ENCODE measurements around the gene NPR2.

Gene NPR2

GRCh38 chr9:35766997-35767396 lies 24.4 kb upstream of the NPR2 start:
- no peak for DNase-seq

GRCh38 chr9:35767458-35767857 lies 23.9 kb upstream of the NPR2 start:
- no peak for DNase-seq

GRCh38 chr9:35769763-35770162 lies 21.6 kb upstream of the NPR2 start:
- DNase-seq = no peak

GRCh38 chr9:35771075-35771433 lies 20.3 kb upstream of the NPR2 start:
- no peak for DNase-seq

GRCh38 chr9:35771534-35771933 lies 19.9 kb upstream of the NPR2 start:
- no peak for DNase-seq

- DNase-seq = no peak
Measured at GRCh38 chr9:35771943-35772342, 19.4 kb upstream of the NPR2 start.

- DNase-seq = peak; percentile 24
Measured at GRCh38 chr9:35774907-35775635, 16.3 kb upstream of the NPR2 start.

GRCh38 chr9:35776018-35776417 lies 15.4 kb upstream of the NPR2 start:
- no peak for DNase-seq

GRCh38 chr9:35778496-35778895 lies 12.9 kb upstream of the NPR2 start:
- no peak for DNase-seq

- DNase-seq = no peak
Measured at GRCh38 chr9:35781066-35781465, 10.3 kb upstream of the NPR2 start.

GRCh38 chr9:35783418-35783817 lies 8.0 kb upstream of the NPR2 start:
- no peak for DNase-seq

GRCh38 chr9:35789541-35789940 lies 1.9 kb upstream of the NPR2 start:
- DNase-seq = no peak

GRCh38 chr9:35790025-35790384 lies 1.4 kb upstream of the NPR2 start:
- DNase-seq = no peak

- peak; percentile 90 for DNase-seq
Measured at GRCh38 chr9:35790385-35791296, 750 bp upstream of the NPR2 start.

GRCh38 chr9:35792024-35792813 lies 828 bp downstream of the NPR2 start:
- DNase-seq = peak; percentile 21

GRCh38 chr9:35792826-35793225 lies 1.4 kb downstream of the NPR2 start:
- no peak for DNase-seq

GRCh38 chr9:35793461-35793860 lies 2.1 kb downstream of the NPR2 start:
- peak; percentile 43 for DNase-seq

- no peak for DNase-seq
Measured at GRCh38 chr9:35795695-35796094, 4.3 kb downstream of the NPR2 start.

GRCh38 chr9:35797311-35798109 lies 6.1 kb downstream of the NPR2 start:
- DNase-seq = no peak

GRCh38 chr9:35798658-35799374 lies 7.4 kb downstream of the NPR2 start:
- no peak for DNase-seq

- DNase-seq = no peak
Measured at GRCh38 chr9:35800530-35800929, 9.1 kb downstream of the NPR2 start.

Data from retina (tissue), 1 donor.